Uterus (tissue), 2 donors: ENCODE measurements around the gene PKNOX2.

Experiments used
- CTCF ChIP-seq, 4 experiments: fragments of 200-600 bp in 2 of 4; fragments of 450-650 bp in 2 of 4; sonication (generic) in 2 of 4; IDR thresholded peaks; one replicate each; pipeline ENCODE4 v1.5.1; 2016 to 2019; ENCODE audit warnings: antibody characterized with exemption in 4 of 4, mild to moderate bottlenecking in 2 of 4, moderate library complexity in 1 of 4
- POLR2A ChIP-seq, 2 donors: fragments of 450-650 bp; IDR thresholded peaks; one replicate each; pipeline ENCODE4 v1.6.1; 2016; ENCODE audit warnings: antibody characterized with exemption in 2 of 2, mild to moderate bottlenecking in 1 of 2, moderate library complexity in 1 of 2

- TF ChIP-seq CTCF (IDR thresholded peaks at IDR 0.05) (no peak), POLR2A (IDR thresholded peaks at IDR 0.05) (no peak)
Observed at GRCh38 chr11:125128450-125128849, 36.1 kb upstream of the PKNOX2 start.
